Mononuclear cell (primary cell): ENCODE measurements around the gene INO80E. TPM values are rescaled to one million over a fixed set of nuclear protein-coding genes. Genes with fewer than 3 reads are reported as not detected.

Experiments
- H3K27me3 ChIP-seq: 2 replicates; pipeline ENCODE4 v1.6.0; 2011; ENCODE audit warnings: low read length, control low read depth; ENCODE audit not compliant: insufficient read depth
- H3K4me1 ChIP-seq: 2 replicates; pipeline ENCODE4 v1.5.1; 2011; ENCODE audit warnings: mild to moderate bottlenecking, low read length, control low read depth; ENCODE audit not compliant: insufficient read depth
- H3K4me3 ChIP-seq: 2 replicates; pipeline ENCODE4 v1.5.1; 2011; ENCODE audit warnings: mild to moderate bottlenecking, low read length, moderate library complexity
- H3K9me3 ChIP-seq: 2 replicates; pipeline ENCODE4 v1.5.1; 2011; ENCODE audit warnings: low read depth, mild to moderate bottlenecking, control low read depth, low read length
- total RNA-seq: library from RNA; depleted of rRNA; stranded (reverse); fragments of >200 nt; gene quantifications from one replicate; pipeline ENCODE4 v1.2.3, GENCODE V29; 2012

INO80E gene
- total RNA-seq, 1 donor, result 32.0 TPM

DNA sequence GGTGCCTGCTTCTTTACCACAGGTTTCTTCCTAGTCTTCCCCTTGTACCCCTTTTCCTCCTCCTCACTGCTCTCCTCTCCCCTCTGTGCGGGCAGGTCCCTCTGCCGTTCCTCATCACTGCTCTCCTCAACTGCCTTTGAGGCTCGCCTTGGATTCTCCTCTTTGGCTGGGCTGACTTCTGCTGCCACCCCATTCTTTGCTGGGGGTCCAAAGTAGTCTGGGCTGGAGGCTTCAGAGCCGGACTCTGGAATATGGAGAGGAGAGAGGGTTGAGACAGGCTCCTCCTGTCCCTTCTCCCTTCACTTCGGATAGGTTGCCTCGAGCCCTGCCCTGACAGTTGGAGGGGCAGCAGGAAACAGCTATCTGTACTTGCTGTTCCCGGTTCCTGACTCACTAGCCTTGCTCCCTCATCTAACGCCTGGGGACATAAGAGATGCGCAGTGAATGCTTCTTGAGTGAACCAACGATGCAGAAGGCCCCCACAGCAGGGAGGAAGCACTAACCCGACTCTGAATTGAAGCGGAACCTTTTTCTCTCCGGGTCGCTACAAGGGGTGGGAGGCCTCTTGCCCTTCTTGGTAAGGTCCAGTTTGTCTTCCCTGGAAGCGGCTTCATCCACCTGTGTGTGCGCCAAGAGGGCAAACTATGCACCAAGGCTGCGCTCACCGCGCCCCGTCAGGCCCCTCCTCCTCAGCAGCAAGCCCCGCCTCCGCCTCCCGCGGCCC, 1.3 kb upstream of the INO80E start:
- H3K9me3 ChIP-seq, result no peaks in the 10 kb centered on the region
- H3K27me3 ChIP-seq, result no peaks in the 10 kb centered on the region
- peaks cover 28% of the 10 kb centered on the region for H3K4me1 ChIP-seq
- H3K4me3 ChIP-seq, result peak overlapping the region; percentile 96

DNA sequence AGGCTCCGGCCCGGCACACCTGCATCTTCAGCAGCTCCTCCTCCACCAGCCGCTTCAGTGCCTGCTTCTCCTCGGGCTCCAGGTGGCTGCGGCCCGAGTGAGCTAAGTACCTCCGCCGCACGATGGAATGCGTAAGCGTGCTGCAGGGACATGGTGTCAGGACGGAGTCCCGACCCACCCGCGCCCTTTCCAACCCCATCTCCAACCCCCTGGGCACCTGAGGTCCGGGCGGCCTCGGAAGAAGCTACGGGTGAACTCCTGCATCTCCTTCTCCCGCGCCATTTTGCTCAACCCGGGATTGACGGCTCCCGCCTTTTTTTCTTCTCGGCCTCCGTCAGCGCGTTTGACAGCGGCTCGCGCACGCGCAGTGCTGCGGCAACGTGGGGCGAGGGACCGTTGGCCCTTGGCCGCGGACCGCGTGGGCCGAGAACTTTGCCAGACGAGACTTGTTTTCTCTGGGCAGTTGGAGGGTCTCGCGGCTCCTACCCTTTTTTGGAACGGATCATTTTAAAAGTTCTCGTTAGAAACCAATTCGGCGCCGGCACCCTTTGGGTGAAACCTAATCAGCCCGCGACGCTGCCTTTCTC, 624 bp upstream of the INO80E start, which contains the start of gene HIRIP3:
Gene HIRIP3 (minus strand): TSS at position 294 of the 587 bp plus-strand sequence. CDS start 12 bp downstream, at position 282.
- H3K27me3 ChIP-seq, result no peaks in the 10 kb centered on the region
- H3K4me3 ChIP-seq, result peak within 1 kb of the TSS; percentile 96
- no peaks in the 10 kb centered on the region for H3K9me3 ChIP-seq
- H3K4me1 ChIP-seq, result peaks cover 28% of the 10 kb centered on the region

- peaks cover 28% of the 10 kb centered on the region for H3K4me1 ChIP-seq
- H3K9me3 ChIP-seq, result no peaks in the 10 kb centered on the region
- H3K4me3 ChIP-seq, result peak overlapping the region; percentile 96
- no peaks in the 10 kb centered on the region for H3K27me3 ChIP-seq
Measured at GRCh38 chr16:29996766-29997250, 767 bp downstream of the INO80E start.

DNA sequence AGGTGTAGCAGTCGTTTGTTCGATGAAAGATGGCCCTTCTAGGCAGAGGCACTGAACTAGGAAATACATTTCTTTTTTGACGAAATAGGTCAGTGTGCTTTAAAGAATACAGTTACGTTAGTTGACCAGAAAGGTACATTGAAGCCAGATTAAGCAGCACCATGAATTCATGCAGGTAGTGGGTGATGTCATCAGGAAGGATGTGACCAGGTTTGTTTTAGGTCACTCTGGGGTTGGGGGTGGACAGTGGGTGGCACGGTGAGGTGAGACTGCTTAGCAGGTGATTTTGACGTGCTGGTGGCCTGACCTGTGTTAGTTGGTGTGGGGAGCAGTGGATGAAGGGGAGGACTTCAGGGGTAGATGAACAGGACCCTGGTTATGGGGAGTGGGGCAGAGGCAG, 3.6 kb downstream of the INO80E start:
- H3K4me3 ChIP-seq, result no peak overlapping the region
- no peaks in the 10 kb centered on the region for H3K27me3 ChIP-seq
- no peaks in the 10 kb centered on the region for H3K9me3 ChIP-seq
- peaks cover 16% of the 10 kb centered on the region for H3K4me1 ChIP-seq

DNA sequence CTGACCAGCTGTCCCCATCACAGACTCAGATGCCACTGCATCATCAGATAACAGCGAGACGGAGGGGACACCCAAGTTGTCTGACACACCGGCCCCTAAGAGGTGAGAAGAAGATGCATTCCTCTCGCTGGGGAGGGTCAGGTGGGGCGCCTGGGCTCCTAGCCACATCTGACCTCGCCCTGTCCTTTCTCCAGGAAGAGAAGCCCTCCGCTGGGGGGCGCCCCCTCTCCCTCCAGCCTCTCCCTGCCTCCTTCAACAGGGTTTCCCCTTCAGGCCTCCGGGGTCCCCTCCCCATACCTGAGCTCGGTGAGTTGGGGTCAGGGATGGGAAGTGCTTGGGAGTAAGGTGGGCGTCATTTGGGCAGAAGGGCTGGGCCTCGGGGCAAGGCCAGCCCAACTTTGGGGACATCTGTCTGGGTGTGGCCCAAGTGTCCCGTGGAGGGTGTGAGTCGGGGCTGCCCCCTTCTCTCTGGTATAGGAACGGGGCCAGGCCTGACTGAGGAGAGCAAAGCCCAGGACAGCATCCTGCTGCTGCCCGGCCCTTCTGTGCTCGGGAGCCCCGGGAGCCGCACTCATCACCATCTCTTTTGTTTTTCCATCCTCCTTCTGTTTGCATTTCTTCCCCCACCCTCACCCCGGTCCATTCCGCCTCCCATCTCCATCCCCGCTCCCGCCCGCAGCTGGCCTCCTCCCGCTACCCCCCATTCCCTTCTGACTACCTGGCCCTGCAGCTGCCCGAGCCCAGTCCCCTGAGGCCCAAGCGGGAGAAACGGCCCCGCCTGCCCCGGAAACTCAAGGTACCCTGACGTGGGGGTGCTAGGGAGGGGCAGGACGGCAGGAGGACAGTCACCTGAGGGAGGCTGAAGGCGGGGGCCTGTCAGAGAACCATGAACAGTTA, 4.9 kb downstream of the INO80E start:
- Histone ChIP-seq H3K4me3 (no peak overlapping the region), H3K4me1 (peaks cover 10% of the 10 kb centered on the region), H3K9me3 (no peaks in the 10 kb centered on the region), H3K27me3 (no peaks in the 10 kb centered on the region)

DNA sequence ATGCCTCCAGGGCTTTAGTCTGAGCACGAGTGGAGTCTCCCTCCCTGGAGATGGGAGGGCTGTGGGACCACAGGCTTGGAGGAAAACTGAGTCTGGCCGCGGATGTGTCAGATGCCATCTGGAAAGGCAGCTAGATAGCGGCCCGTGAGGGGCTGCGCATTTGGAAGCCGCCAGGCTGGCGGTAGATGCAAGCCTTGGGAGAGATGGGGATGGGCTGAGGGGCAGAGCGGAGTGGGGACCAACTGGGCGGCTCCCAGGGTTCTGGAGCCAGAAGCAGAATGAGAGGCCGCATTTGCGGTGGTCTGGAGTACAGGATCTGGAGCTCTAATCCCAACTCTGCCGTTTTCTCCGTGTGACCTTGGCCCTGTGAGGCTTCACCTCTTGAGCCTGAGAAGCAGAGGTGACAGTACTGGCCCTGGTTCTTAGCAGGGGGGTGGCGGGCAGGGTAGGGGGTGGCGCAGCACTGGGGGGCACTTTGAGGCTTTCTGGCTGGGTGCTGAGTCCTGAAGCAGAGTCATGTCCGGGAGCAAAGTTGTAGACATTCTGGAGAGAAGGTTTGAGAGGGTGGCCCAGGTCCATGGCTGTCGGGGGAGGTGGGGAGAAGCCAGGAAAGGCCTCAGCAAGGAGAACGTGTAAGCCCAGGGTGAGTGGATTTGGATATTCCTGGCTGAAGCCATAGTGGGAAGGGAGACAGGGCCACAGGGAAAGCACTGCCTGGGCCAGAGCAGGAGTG, 6.7 kb downstream of the INO80E start:
- Histone ChIP-seq H3K27me3 (no peaks in the 10 kb centered on the region), H3K9me3 (no peaks in the 10 kb centered on the region), H3K4me1 (no peaks in the 10 kb centered on the region), H3K4me3 (no peak overlapping the region)

DNA sequence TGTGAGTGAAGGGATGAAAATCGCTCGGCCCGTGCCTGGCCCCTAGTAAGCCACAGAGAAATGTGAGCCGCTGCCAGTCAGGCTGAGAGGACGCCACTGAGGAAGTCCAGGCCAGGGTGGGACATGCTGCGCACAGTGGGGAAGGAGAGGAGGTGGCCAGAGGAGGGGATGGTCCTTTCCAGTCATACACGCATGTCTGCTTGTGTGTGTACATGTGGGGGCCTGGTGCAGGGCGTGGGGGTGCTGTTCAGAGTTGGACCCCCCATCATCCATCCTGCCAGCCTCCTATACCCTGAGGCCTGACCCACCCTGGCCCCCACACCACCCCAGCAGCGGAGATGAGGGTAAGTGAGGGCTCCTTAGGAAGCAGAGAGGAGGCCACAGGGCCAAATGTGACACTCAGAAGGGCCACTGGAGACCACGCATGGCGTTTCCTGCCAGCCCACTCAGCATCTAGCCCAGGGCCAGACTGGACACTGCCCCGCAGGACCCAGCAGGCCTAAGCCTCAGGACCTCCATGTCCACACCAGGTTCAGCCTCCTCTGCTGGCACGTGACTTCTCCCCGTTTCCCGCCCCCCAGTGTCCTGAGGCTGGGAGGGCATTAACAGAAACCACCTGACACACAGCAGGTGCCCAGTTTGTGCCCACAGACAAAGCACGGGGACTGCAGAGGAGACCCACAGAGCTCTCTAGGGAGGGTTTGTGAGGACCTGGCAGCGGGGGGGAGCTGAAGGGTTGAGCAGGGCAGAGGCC, 7.8 kb downstream of the INO80E start:
- no peaks in the 10 kb centered on the region for H3K9me3 ChIP-seq
- H3K4me3 ChIP-seq, result no peak overlapping the region
- H3K4me1 ChIP-seq, result no peaks in the 10 kb centered on the region

DNA sequence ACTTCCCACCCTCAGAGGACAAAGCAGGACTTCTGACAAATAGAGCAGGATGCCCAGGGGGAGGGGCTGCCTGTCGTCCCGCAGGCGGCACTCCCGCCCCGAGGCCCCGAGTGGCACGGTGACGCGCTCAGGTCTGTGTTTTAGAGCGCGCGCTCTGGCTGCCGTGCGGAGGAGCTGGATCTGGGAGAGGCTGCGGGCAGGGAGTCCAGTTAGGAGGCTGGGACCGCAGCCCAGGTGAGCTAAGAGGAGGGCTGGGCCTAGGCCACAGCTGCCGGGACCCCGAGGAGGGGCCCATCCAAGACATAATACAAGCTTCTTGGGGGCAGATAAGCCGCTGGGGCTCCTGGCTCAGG, 8.4 kb downstream of the INO80E start:
- Histone ChIP-seq H3K4me1 (no peaks in the 10 kb centered on the region), H3K27me3 (no peaks in the 10 kb centered on the region), H3K9me3 (no peaks in the 10 kb centered on the region), H3K4me3 (no peak overlapping the region)

More for the DNA sequence above, 7.8 kb downstream of the INO80E start:
- H3K27me3 ChIP-seq, result no peaks in the 10 kb centered on the region

- Histone ChIP-seq H3K27me3 (no peaks in the 10 kb centered on the region), H3K4me3 (no peak overlapping the region), H3K9me3 (no peaks in the 10 kb centered on the region), H3K4me1 (no peaks in the 10 kb centered on the region)
Measured at GRCh38 chr16:30004811-30005242, 8.8 kb downstream of the INO80E start.

GRCh38 chr16:30005341-30006094, 9.5 kb downstream of the INO80E start:
- peaks cover 6% of the 10 kb centered on the region for H3K27me3 ChIP-seq
- H3K9me3 ChIP-seq, result no peaks in the 10 kb centered on the region
- no peak overlapping the region for H3K4me3 ChIP-seq
- H3K4me1 ChIP-seq, result peaks cover 3% of the 10 kb centered on the region

DNA sequence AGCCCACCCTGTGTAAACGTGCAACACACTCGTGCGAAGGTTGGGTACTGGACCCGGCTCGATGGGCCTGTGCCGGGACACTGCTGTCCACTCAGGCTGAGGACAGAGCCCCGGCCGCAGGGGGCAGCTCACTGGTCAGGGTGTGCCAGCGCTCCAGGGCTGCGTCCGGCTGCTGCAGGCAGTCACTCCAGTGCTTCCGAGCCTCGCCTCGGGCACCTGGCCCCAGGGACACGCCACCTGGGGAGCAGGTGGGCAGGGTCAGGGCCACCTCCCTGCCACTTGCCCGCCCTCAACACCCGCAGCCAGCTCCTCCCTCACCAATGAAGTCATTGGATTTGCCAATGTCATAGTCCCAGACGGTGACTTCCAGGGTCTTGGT, 10.0 kb downstream of the INO80E start:
- Histone ChIP-seq H3K27me3 (peaks cover 7% of the 10 kb centered on the region), H3K4me1 (peaks cover 5% of the 10 kb centered on the region), H3K4me3 (no peak overlapping the region), H3K9me3 (no peaks in the 10 kb centered on the region)

DNA sequence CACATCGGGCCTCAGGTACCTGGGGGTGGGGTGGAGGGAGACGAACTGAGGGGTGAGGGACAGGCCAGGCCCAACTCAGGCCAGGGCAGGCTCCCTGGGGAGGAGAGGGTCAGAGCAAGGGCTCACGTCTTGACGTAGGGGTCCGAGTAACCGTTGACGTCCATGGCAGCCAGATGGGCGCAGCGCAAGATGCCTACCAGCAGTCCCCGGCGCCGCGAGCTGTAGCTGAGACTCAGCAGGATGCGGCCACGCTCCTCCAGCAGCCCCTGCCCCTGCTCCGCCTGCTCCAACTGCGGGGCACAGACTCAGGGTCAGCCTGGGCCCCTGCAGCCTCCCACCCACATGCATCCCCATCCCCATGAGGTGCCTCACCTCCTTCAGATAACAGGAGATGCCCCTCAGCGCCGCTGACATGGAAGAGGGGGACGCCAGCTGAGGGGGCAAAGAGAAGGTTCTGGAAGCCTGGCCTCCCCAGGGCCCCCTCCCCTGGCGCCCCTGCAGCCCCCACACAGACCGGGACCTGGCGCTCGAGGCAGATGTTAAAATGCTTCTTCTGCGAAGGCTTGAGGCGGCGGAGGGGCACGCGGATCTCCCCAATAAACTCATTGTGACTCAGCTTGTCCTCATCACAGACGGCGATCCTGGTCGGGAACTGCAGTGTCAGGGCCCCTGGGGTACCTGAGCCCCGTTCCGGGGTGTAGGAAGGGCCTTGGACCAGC, 10.8 kb downstream of the INO80E start:
- H3K4me3 ChIP-seq, result no peak overlapping the region
- H3K4me1 ChIP-seq, result peaks cover 8% of the 10 kb centered on the region
- H3K9me3 ChIP-seq, result no peaks in the 10 kb centered on the region
- peaks cover 10% of the 10 kb centered on the region for H3K27me3 ChIP-seq

DNA sequence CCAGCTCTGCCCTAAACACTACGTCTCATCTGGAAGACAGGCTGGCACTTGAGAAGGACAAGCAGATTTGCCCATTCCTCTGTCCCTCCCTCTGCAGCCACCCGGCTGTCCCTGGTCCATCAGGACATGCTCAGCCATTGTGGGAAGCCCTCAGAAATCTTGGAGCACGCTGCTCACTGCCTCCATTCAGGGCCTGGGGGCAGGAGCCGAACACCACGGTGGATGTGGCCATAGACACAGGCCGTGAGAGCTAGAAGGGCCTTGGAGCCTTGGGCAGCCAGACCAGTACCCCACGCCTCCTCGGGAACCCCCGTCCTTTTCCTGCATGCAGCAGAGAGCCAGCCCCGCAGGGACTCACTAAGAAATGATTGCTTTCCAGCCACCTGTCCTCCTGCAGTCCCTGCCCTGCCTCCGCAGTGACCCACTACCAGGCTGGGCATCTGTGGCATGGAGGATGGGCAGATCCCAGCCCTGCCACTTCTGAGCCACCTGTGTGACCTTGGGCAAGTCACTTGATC, 11.4 kb downstream of the INO80E start:
- peaks cover 8% of the 10 kb centered on the region for H3K4me1 ChIP-seq
- H3K9me3 ChIP-seq, result no peaks in the 10 kb centered on the region

More for the DNA sequence above, 11.4 kb downstream of the INO80E start:
- Histone ChIP-seq H3K4me3 (no peak overlapping the region), H3K27me3 (peaks cover 17% of the 10 kb centered on the region)
